Activated CD4-positive, CD25-positive, alpha-beta regulatory T cell treated with anti-CD3 and anti-CD28 coated beads, Interleukin-2, amount 50 U/mL, for 16 hours (primary cell): ENCODE results near the gene TTLL8.

ENCODE experiments used
- DNase-seq: peaks from one replicate; pipeline ENCODE4 v3.0.0-alpha.2; 2020; ENCODE audit warnings: low read depth, low spot score

Gene TTLL8

GRCh38 chr22:50082961-50083461, 24.9 kb upstream of the TTLL8 start:
- DNase-seq = no peak

GRCh38 chr22:50082197-50082715, 24.2 kb upstream of the TTLL8 start:
- DNase-seq = no peak

- no peak for DNase-seq
Observed at GRCh38 chr22:50081426-50082196, 23.5 kb upstream of the TTLL8 start.

GRCh38 chr22:50080077-50080465, 22.0 kb upstream of the TTLL8 start:
- DNase-seq = no peak

- no peak for DNase-seq
Observed at GRCh38 chr22:50078761-50079160, 20.7 kb upstream of the TTLL8 start.

- no peak for DNase-seq
Observed at GRCh38 chr22:50078246-50078645, 20.1 kb upstream of the TTLL8 start.

- no peak for DNase-seq
Observed at GRCh38 chr22:50076646-50077535, 18.8 kb upstream of the TTLL8 start.

- DNase-seq = no peak
Observed at GRCh38 chr22:50074551-50075530, 16.7 kb upstream of the TTLL8 start.

GRCh38 chr22:50074056-50074455, 16.0 kb upstream of the TTLL8 start:
- no peak for DNase-seq

GRCh38 chr22:50072714-50073538, 14.8 kb upstream of the TTLL8 start:
- DNase-seq = no peak

- no peak for DNase-seq
Observed at GRCh38 chr22:50072167-50072555, 14.1 kb upstream of the TTLL8 start.

GRCh38 chr22:50071432-50072166, 13.5 kb upstream of the TTLL8 start:
- no peak for DNase-seq

- no peak for DNase-seq
Observed at GRCh38 chr22:50070366-50070765, 12.3 kb upstream of the TTLL8 start.

- DNase-seq = no peak
Observed at GRCh38 chr22:50068096-50068495, 10.0 kb upstream of the TTLL8 start.

- no peak for DNase-seq
Observed at GRCh38 chr22:50067244-50067643, 9.1 kb upstream of the TTLL8 start.

GRCh38 chr22:50064453-50064852, 6.4 kb upstream of the TTLL8 start:
- no peak for DNase-seq

- no peak for DNase-seq
Observed at GRCh38 chr22:50063589-50064393, 5.7 kb upstream of the TTLL8 start.

- no peak for DNase-seq
Observed at GRCh38 chr22:50062509-50063135, 4.5 kb upstream of the TTLL8 start.
